ENCODE results near the gene MYO1B. TPM values are rescaled to one million over a fixed set of nuclear protein-coding genes. Genes with fewer than 3 reads are reported as not detected.

Gene MYO1B
- total and polyA plus RNA-seq, 2 of the 8 experiments (the other 6 are each of a cell fraction or from before 2014, with no cell fraction given), result 15.5 to 61.2 TPM

DNA sequence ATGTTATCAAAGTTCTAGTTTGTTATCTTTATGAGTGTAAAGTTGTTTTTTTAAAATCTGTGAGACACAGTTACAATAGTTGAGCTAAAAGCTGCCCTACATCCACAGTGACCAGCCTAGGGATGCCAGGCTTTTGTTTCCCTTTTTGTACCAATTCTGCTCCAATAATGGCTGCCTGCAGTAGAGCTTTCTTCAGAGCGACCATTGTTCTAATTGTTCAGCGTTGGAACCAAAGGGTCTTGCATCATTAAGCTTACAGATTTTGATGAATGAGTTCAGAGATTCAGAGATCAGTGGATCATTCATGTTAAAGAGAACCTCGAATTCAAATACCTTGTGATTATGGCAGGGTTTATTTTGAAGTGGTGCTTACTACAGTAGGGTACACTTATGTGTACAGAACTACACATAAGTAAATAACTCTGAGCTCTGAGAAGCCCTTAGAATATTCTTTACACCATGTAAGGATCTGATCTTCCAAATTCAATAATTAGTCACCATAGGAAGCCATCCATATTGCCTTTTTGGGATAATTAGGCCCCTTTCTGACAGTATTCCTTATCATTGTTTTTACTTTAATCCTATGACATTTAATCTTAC, 157.9 kb downstream of the MYO1B start (continued):
- TF ChIP-seq, protein P1, sequence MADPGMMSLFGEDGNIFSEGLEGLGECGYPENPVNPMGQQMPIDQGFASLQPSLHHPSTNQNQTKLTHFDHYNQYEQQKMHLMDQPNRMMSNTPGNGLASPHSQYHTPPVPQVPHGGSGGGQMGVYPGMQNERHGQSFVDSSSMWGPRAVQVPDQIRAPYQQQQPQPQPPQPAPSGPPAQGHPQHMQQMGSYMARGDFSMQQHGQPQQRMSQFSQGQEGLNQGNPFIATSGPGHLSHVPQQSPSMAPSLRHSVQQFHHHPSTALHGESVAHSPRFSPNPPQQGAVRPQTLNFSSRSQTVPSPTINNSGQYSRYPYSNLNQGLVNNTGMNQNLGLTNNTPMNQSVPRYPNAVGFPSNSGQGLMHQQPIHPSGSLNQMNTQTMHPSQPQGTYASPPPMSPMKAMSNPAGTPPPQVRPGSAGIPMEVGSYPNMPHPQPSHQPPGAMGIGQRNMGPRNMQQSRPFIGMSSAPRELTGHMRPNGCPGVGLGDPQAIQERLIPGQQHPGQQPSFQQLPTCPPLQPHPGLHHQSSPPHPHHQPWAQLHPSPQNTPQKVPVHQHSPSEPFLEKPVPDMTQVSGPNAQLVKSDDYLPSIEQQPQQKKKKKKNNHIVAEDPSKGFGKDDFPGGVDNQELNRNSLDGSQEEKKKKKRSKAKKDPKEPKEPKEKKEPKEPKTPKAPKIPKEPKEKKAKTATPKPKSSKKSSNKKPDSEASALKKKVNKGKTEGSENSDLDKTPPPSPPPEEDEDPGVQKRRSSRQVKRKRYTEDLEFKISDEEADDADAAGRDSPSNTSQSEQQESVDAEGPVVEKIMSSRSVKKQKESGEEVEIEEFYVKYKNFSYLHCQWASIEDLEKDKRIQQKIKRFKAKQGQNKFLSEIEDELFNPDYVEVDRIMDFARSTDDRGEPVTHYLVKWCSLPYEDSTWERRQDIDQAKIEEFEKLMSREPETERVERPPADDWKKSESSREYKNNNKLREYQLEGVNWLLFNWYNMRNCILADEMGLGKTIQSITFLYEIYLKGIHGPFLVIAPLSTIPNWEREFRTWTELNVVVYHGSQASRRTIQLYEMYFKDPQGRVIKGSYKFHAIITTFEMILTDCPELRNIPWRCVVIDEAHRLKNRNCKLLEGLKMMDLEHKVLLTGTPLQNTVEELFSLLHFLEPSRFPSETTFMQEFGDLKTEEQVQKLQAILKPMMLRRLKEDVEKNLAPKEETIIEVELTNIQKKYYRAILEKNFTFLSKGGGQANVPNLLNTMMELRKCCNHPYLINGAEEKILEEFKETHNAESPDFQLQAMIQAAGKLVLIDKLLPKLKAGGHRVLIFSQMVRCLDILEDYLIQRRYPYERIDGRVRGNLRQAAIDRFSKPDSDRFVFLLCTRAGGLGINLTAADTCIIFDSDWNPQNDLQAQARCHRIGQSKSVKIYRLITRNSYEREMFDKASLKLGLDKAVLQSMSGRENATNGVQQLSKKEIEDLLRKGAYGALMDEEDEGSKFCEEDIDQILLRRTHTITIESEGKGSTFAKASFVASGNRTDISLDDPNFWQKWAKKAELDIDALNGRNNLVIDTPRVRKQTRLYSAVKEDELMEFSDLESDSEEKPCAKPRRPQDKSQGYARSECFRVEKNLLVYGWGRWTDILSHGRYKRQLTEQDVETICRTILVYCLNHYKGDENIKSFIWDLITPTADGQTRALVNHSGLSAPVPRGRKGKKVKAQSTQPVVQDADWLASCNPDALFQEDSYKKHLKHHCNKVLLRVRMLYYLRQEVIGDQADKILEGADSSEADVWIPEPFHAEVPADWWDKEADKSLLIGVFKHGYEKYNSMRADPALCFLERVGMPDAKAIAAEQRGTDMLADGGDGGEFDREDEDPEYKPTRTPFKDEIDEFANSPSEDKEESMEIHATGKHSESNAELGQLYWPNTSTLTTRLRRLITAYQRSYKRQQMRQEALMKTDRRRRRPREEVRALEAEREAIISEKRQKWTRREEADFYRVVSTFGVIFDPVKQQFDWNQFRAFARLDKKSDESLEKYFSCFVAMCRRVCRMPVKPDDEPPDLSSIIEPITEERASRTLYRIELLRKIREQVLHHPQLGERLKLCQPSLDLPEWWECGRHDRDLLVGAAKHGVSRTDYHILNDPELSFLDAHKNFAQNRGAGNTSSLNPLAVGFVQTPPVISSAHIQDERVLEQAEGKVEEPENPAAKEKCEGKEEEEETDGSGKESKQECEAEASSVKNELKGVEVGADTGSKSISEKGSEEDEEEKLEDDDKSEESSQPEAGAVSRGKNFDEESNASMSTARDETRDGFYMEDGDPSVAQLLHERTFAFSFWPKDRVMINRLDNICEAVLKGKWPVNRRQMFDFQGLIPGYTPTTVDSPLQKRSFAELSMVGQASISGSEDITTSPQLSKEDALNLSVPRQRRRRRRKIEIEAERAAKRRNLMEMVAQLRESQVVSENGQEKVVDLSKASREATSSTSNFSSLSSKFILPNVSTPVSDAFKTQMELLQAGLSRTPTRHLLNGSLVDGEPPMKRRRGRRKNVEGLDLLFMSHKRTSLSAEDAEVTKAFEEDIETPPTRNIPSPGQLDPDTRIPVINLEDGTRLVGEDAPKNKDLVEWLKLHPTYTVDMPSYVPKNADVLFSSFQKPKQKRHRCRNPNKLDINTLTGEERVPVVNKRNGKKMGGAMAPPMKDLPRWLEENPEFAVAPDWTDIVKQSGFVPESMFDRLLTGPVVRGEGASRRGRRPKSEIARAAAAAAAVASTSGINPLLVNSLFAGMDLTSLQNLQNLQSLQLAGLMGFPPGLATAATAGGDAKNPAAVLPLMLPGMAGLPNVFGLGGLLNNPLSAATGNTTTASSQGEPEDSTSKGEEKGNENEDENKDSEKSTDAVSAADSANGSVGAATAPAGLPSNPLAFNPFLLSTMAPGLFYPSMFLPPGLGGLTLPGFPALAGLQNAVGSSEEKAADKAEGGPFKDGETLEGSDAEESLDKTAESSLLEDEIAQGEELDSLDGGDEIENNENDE (IDR thresholded peaks at IDR 0.05; ENCODE audit: insufficient replicate concordance, low read length), result no peak
- TF ChIP-seq RNF2 (IDR thresholded peaks at IDR 0.05; ENCODE audit: borderline replicate concordance, low read depth, low read length, missing control alignments, poor library complexity, severe bottlenecking), result no peak
- TF ChIP-seq, protein P2, sequence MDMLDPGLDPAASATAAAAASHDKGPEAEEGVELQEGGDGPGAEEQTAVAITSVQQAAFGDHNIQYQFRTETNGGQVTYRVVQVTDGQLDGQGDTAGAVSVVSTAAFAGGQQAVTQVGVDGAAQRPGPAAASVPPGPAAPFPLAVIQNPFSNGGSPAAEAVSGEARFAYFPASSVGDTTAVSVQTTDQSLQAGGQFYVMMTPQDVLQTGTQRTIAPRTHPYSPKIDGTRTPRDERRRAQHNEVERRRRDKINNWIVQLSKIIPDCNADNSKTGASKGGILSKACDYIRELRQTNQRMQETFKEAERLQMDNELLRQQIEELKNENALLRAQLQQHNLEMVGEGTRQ (IDR thresholded peaks at IDR 0.05; ENCODE audit: low read length), result no peak
- no peak for TF ChIP-seq TAF7 (optimal IDR thresholded peaks at IDR 0.05; ENCODE audit: borderline replicate concordance, low read depth, low read length)
- TF ChIP-seq, protein P3, sequence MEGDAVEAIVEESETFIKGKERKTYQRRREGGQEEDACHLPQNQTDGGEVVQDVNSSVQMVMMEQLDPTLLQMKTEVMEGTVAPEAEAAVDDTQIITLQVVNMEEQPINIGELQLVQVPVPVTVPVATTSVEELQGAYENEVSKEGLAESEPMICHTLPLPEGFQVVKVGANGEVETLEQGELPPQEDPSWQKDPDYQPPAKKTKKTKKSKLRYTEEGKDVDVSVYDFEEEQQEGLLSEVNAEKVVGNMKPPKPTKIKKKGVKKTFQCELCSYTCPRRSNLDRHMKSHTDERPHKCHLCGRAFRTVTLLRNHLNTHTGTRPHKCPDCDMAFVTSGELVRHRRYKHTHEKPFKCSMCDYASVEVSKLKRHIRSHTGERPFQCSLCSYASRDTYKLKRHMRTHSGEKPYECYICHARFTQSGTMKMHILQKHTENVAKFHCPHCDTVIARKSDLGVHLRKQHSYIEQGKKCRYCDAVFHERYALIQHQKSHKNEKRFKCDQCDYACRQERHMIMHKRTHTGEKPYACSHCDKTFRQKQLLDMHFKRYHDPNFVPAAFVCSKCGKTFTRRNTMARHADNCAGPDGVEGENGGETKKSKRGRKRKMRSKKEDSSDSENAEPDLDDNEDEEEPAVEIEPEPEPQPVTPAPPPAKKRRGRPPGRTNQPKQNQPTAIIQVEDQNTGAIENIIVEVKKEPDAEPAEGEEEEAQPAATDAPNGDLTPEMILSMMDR (IDR thresholded peaks at IDR 0.05; ENCODE audit: control extremely low read depth in 1 of 3, insufficient read depth in 1 of 3, low read depth in 1 of 3, low read length in 3 of 3), result no peak

Measured in H1 (cell line).